Gastroesophageal sphincter (tissue), 4 donors: ENCODE results near the gene DUS1L. TPM values are rescaled to one million over a fixed set of nuclear protein-coding genes. Genes with fewer than 3 reads are reported as not detected.

Source experiments
- ATAC-seq: fragments of 150-250 bp; one replicate; pipeline ENCODE4 v1.9.1; 2016; ENCODE audit warnings: mild to moderate bottlenecking, moderate library complexity
- H3K27ac ChIP-seq, 4 donors: fragments of 200-600 bp; sonication (generic) in 3 of 4; 1 replicate in 3 of 4; 2 replicates in 1 of 4; pipeline ENCODE4 v1.5.1; 2016 to 2019
- H3K27me3 ChIP-seq: fragments of 200-600 bp; sonication (generic); one replicate; pipeline ENCODE4 v1.5.1; 2019
- H3K36me3 ChIP-seq, 2 donors: fragments of 200-600 bp; sonication (generic); one replicate each; pipeline ENCODE4 v1.5.1; 2019; ENCODE audit warnings: control low read depth in 1 of 2
- H3K4me1 ChIP-seq, 3 donors: fragments of 200-600 bp; sonication (generic); 1 replicate in 2 of 3; 2 replicates in 1 of 3; pipeline ENCODE4 v1.5.1; 2016 to 2019; ENCODE audit warnings: control low read depth in 2 of 3
- H3K4me3 ChIP-seq, 2 donors: fragments of 200-600 bp; sonication (generic); one replicate each; pipeline ENCODE4 v1.5.1; 2019; ENCODE audit warnings: mild to moderate bottlenecking in 1 of 2, moderate library complexity in 1 of 2
- H3K9me3 ChIP-seq, 3 donors: fragments of 200-600 bp; sonication (generic); one replicate each; pipeline ENCODE4 v1.5.1; 2017 to 2019; ENCODE audit warnings: control low read depth in 2 of 3
- EP300 ChIP-seq: sonication (generic); formaldehyde crosslinking; IDR thresholded peaks from one replicate; pipeline ENCODE4 v1.6.1; 2017; ENCODE audit warnings: antibody characterized with exemption, mild to moderate bottlenecking
- POLR2A ChIP-seq, 2 donors: fragments of 450-650 bp; IDR thresholded peaks; one replicate each; pipeline ENCODE4 v1.6.1; 2017; ENCODE audit warnings: antibody characterized with exemption in 2 of 2, mild to moderate bottlenecking in 2 of 2, moderate library complexity in 1 of 2
- POLR2AphosphoS5 ChIP-seq: sonication (generic); formaldehyde crosslinking; IDR thresholded peaks from one replicate; pipeline ENCODE4 v1.6.1; 2017; ENCODE audit warnings: antibody characterized with exemption
- WGBS, 2 donors: methylation state at CpG; one replicate each; pipeline ENCODE4 v1.1.5; 2018; ENCODE audit warnings: low coverage in 1 of 2; 5-methylcytosine and 5-hydroxymethylcytosine counted together
- total RNA-seq, 4 donors: library from RNA; depleted of rRNA; stranded (reverse); fragments of >200 nt; gene quantifications; one replicate each; pipeline ENCODE4 v1.1.0, GENCODE V29; 2016
- TF ChIP-seq, protein P1 (sequence below), 4 experiments: fragments of 200-600 bp in 2 of 4; fragments of 450-650 bp in 2 of 4; sonication (generic) in 1 of 4; IDR thresholded peaks; one replicate each; pipeline ENCODE4 v1.5.1; 2017 to 2019; ENCODE audit warnings: antibody characterized with exemption in 4 of 4, mild to moderate bottlenecking in 2 of 4, moderate library complexity in 2 of 4

The DUS1L gene
- total RNA-seq, 4 donors from 2014 or later, result 35.8 to 62.8 (median 52.9) TPM

DNA sequence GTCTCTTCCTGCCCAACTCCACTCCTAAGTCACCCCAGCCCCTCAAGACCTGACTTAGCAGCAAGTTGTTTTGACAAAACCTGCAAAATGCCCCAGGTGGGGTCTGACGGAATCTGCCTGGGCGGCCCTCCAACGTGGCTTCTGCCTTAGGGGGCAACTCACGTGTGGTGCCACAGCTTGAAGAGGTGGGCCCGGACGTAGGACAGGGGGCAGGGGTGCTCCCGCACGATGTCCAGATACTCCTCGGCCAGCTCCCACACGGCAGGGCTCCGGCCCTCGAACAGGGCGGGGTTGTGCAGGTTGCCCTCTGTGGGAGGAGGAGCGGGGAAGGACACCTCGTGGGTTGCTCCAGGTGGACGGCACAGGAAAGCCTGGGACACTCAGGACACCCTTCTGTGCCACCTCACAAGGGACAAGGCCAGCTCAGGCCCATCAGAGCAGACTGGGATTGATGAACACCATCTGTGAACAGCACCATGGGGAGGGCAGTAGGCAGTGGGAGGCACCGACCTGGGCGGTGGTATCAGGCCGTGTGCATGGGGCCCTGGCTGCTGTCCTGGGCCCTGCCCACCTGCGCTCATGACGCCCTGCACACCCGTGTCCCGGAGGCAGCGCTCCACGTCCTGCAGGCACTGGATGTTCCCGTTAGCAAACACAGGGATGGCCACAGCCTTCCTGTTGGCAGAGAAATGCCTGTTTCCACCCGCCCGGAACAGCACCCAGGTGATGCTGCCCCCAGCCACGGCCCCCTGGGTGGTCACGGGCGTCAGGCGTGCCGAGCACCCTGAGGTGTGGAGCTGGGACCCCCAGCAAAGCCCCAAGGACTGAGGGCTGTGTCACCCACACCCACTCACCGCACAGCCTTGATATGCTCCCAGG is 4.3 kb downstream of the DUS1L start:
- H3K27ac ChIP-seq, result no peak overlapping the region
- TF ChIP-seq EP300 (no peak), POLR2AphosphoS5 (no peak)
- WGBS, 2 donors, result no CpG with 5 or more reads among the region's 34 CpGs
- H3K27me3 ChIP-seq, result no peaks in the 10 kb centered on the region
- ATAC-seq, result no peak
- no peaks in the 10 kb centered on the region for H3K9me3 ChIP-seq
- H3K36me3 ChIP-seq, result peaks cover 0 to 81% of the 10 kb centered on the region in 2 donors
- peaks cover 0 to 24% (median 17%) of the 10 kb centered on the region in 3 donors for H3K4me1 ChIP-seq
- no peak overlapping the region for H3K4me3 ChIP-seq

DNA sequence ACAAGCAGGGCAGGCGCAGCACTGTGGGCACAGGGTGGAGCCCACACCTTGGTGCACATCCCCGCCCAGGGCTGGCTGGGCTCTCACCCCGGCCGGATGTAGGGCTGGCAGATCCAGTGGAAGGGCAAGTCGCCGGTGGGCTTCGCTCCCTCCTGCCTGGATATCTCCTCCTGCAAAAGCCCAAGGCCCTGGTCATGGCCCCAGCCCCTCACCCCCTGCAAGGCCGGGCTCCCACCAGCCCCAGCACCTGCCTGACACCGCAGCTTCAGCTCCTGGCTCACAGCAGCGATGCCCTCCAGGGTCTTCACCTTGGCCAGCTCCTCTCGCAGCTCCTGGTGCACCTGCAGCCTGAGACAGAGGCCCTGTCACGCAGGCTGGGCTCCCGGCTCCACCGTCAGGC is 5.0 kb downstream of the DUS1L start:
- WGBS, 2 donors, result no CpG with 5 or more reads among the region's 14 CpGs
- no peaks in the 10 kb centered on the region for H3K27me3 ChIP-seq
- no peak for ATAC-seq
- H3K4me3 ChIP-seq, result no peak overlapping the region
- peaks cover 0 to 19% (median 13%) of the 10 kb centered on the region in 3 donors for H3K4me1 ChIP-seq
- H3K9me3 ChIP-seq, result no peaks in the 10 kb centered on the region
- no peak overlapping the region for H3K27ac ChIP-seq
- H3K36me3 ChIP-seq, result peaks cover 0 to 87% of the 10 kb centered on the region in 2 donors
- TF ChIP-seq POLR2A (IDR thresholded peaks at IDR 0.05) (no peak), EP300 (no peak), POLR2AphosphoS5 (no peak)
- TF ChIP-seq, protein P1, sequence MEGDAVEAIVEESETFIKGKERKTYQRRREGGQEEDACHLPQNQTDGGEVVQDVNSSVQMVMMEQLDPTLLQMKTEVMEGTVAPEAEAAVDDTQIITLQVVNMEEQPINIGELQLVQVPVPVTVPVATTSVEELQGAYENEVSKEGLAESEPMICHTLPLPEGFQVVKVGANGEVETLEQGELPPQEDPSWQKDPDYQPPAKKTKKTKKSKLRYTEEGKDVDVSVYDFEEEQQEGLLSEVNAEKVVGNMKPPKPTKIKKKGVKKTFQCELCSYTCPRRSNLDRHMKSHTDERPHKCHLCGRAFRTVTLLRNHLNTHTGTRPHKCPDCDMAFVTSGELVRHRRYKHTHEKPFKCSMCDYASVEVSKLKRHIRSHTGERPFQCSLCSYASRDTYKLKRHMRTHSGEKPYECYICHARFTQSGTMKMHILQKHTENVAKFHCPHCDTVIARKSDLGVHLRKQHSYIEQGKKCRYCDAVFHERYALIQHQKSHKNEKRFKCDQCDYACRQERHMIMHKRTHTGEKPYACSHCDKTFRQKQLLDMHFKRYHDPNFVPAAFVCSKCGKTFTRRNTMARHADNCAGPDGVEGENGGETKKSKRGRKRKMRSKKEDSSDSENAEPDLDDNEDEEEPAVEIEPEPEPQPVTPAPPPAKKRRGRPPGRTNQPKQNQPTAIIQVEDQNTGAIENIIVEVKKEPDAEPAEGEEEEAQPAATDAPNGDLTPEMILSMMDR (IDR thresholded peaks at IDR 0.05), result no peak

DNA sequence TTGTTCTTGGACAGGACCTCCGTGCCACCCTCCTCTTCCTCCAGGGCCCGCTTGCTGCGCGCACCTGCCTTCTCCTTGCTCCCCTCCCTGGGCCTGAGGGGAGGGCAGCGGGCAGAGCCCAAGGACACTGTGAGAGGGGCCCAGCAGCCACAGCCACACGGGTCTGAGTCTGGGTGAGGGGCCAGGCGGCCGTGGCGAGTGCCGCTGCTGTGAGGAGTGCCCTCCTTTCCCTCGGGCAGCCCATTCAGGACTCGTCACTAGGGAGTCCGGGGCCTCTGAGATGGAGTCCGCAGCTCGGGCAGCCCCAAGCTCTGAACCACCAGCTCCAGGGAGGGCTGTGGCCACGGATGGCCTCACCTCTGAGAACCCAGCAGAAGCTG is 5.6 kb downstream of the DUS1L start:
- WGBS, 2 donors, result no CpG with 5 or more reads among the region's 16 CpGs
- TF ChIP-seq POLR2A (IDR thresholded peaks at IDR 0.05) (no peak), EP300 (no peak), POLR2AphosphoS5 (no peak)
- TF ChIP-seq, protein P1 (IDR thresholded peaks at IDR 0.05), result no peak
- ATAC-seq, result no peak
- Histone ChIP-seq H3K27me3 (no peaks in the 10 kb centered on the region), H3K4me1 (peaks cover 0 to 24% (median 13%) of the 10 kb centered on the region in 3 donors), H3K27ac (no peak overlapping the region), H3K36me3 (peaks cover 0 to 94% of the 10 kb centered on the region in 2 donors), H3K9me3 (no peaks in the 10 kb centered on the region), H3K4me3 (no peak overlapping the region)

DNA sequence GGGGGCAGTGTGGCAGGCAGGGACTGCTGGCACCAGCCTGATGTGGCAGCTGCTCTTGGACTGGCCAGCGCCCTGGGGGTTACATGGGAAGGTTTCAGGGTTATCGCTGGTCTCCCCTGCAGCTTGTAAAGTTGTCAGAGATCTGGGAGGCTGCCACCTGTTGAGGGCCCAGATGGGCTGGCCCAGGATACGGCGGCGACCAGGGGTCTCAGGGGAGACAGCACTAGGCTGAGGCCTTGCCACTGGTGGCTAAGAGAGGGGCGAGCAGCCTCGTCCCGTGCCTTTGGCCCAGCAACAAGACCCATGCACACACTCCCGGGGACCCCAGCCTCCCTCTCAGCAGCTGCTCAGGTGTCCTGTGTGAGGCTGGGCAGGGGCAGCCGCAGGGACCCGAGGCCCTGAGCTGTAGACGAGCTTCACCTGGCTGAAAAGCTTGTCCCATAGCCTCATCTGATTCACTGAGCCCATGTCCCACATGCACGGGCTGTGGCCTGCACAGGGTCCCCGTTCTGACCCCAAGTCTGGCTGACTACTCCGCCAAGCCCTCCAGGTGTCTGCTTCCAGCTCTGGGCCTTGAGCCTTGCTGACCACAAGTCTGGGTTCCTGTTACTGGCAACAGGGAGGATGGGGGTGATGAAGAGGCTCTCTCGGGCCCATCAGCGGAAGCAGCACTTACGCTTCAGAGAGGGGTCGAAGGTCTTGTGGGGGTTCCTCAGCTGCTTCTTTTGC is 6.2 kb downstream of the DUS1L start:
- ATAC-seq, result no peak
- H3K4me1 ChIP-seq, result peaks cover 0 to 20% (median 7%) of the 10 kb centered on the region in 3 donors
- H3K27me3 ChIP-seq, result no peaks in the 10 kb centered on the region
- peaks cover 0 to 99% of the 10 kb centered on the region in 2 donors for H3K36me3 ChIP-seq
- no peak overlapping the region for H3K27ac ChIP-seq
- no peak overlapping the region for H3K4me3 ChIP-seq
- TF ChIP-seq POLR2A (IDR thresholded peaks at IDR 0.05), result no peak
- WGBS, 2 donors, result no CpG with 5 or more reads among the region's 19 CpGs
- H3K9me3 ChIP-seq, result no peaks in the 10 kb centered on the region

DNA sequence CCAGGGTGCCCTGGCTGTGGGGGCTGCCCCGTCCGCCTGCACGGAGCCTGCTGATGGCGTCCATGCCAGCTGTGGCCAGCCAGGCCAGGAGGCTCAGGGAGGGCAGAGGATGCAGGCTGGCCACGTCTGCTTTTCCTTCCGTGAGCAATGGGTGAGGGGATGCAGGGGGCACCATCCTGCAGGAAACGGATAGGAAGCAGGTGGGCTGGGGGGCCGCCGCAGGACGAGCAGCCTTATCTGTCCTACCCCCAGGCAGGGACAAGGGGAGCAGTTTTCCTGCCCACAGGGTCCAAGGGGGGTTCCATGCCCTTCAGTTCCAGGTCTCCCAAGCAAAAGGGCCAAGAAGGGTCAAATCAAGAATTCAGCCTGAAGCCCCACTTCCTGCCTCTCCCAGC is 6.8 kb downstream of the DUS1L start:
- TF ChIP-seq POLR2A (IDR thresholded peaks at IDR 0.05) (no peak), POLR2AphosphoS5 (no peak), EP300 (no peak)
- TF ChIP-seq, protein P1 (IDR thresholded peaks at IDR 0.05), result no peak
- no peak overlapping the region for H3K4me3 ChIP-seq
- H3K9me3 ChIP-seq, result no peaks in the 10 kb centered on the region
- no CpG with 5 or more reads among the region's 10 CpGs for WGBS, 2 donors
- H3K4me1 ChIP-seq, result peaks cover 0 to 20% (median 1%) of the 10 kb centered on the region in 3 donors
- H3K27me3 ChIP-seq, result no peaks in the 10 kb centered on the region
- peaks cover 0 to 100% of the 10 kb centered on the region in 2 donors for H3K36me3 ChIP-seq
- no peak for ATAC-seq
- no peak overlapping the region for H3K27ac ChIP-seq
